OCI-LY3 (cell line): ENCODE measurements around the gene NEK11.

Experiments used
- H2AFZ ChIP-seq: fragments of 200-600, 300-600 bp; shearing (Covaris generic); 2 replicates; pipeline ENCODE4 v1.6.0; 2014; ENCODE audit warnings: antibody characterized with exemption, low read depth, low read length
- H3K27ac ChIP-seq: fragments of 200-600, 300-600 bp; sonication (generic); 2 replicates; pipeline ENCODE4 v1.5.1; 2014; ENCODE audit warnings: mild to moderate bottlenecking, low read length, moderate library complexity, mixed read lengths
- H3K27me3 ChIP-seq: fragments of 200-600, 300-600 bp; sonication (generic); 2 replicates; pipeline ENCODE4 v1.6.1; 2014; ENCODE audit warnings: low read depth, low read length, mixed read lengths
- H3K36me3 ChIP-seq: fragments of 200-600, 300-600 bp; sonication (generic); replicated peaks from 2 replicates; pipeline ENCODE3; 2014; ENCODE audit warnings: low read depth, low read length, mixed read lengths
- H3K4me1 ChIP-seq: fragments of 300-600, 200-600 bp; sonication (generic); 2 replicates; pipeline ENCODE4 v1.6.1; 2014; ENCODE audit warnings: low read length, mixed read lengths
- H3K4me2 ChIP-seq: fragments of 200-600, 300-600 bp; sonication (generic); 2 replicates; pipeline ENCODE4 v1.6.1; 2014; ENCODE audit warnings: low read length, mixed read lengths
- H3K4me3 ChIP-seq: fragments of 300-600, 200-600 bp; sonication (generic); 2 replicates; pipeline ENCODE4 v1.5.1; 2014; ENCODE audit warnings: antibody characterized with exemption, mild to moderate bottlenecking, low read length, moderate library complexity
- H3K79me2 ChIP-seq: fragments of 300-600, 200-600 bp; shearing (Covaris generic); 2 replicates; pipeline ENCODE4 v1.6.1; 2014; ENCODE audit warnings: mild to moderate bottlenecking, low read length, mixed read lengths
- H3K9ac ChIP-seq: fragments of 300-600, 200-600 bp; shearing (Covaris generic); 2 replicates; pipeline ENCODE4 v1.6.0; 2014; ENCODE audit warnings: mild to moderate bottlenecking, low read length, moderate library complexity
- H3K9me3 ChIP-seq: fragments of 200-600, 300-600 bp; shearing (Covaris generic); 2 replicates; pipeline ENCODE4 v1.6.1; 2014; ENCODE audit warnings: low read length, mixed read lengths; ENCODE audit not compliant: insufficient read depth
- H4K20me1 ChIP-seq: fragments of 200-600, 300-600 bp; sonication (generic); 2 replicates; pipeline ENCODE4 v1.6.1; 2016; ENCODE audit warnings: low read length, mixed read lengths; ENCODE audit not compliant: insufficient read depth
- CTCF ChIP-seq: fragments of 200-600, 300-600 bp; sonication (generic); IDR thresholded peaks from 2 replicates; pipeline ENCODE4 v1.5.1; 2014; ENCODE audit warnings: antibody characterized with exemption, low read length, low read depth
- EZH2phosphoT487 ChIP-seq: fragments of 200-600 bp; shearing (Covaris generic); IDR thresholded peaks from 2 replicates; pipeline ENCODE4 v1.6.1; 2018; ENCODE audit warnings: antibody characterized with exemption, mixed run types, low read depth

Gene NEK11

GRCh38 chr3:131390331-131390730 is 363.7 kb downstream of the NEK11 start:
- no peak overlapping the region for H3K4me2 ChIP-seq
- H3K9me3 ChIP-seq, result no peaks in the 10 kb centered on the region
- no peak overlapping the region for H3K27ac ChIP-seq
- H3K4me3 ChIP-seq, result no peak overlapping the region
- H3K27me3 ChIP-seq, result no peaks in the 10 kb centered on the region
- H2AFZ ChIP-seq, result no peak overlapping the region
- H4K20me1 ChIP-seq, result no peaks in the 10 kb centered on the region
- peaks cover 4% of the 10 kb centered on the region for H3K36me3 ChIP-seq
- peaks cover 4% of the 10 kb centered on the region for H3K4me1 ChIP-seq
- TF ChIP-seq EZH2phosphoT487 (no peak), CTCF (no peak)
- H3K9ac ChIP-seq, result no peak overlapping the region
- no peaks in the 10 kb centered on the region for H3K79me2 ChIP-seq

GRCh38 chr3:131393051-131393450 is 366.4 kb downstream of the NEK11 start:
- no peak overlapping the region for H3K4me2 ChIP-seq
- no peak overlapping the region for H3K9ac ChIP-seq
- no peaks in the 10 kb centered on the region for H3K79me2 ChIP-seq
- no peak overlapping the region for H2AFZ ChIP-seq
- no peaks in the 10 kb centered on the region for H3K4me1 ChIP-seq
- no peak overlapping the region for H3K4me3 ChIP-seq
- H4K20me1 ChIP-seq, result no peaks in the 10 kb centered on the region
- H3K36me3 ChIP-seq, result no peaks in the 10 kb centered on the region
- TF ChIP-seq CTCF (no peak), EZH2phosphoT487 (no peak)
- H3K27ac ChIP-seq, result no peak overlapping the region
- H3K9me3 ChIP-seq, result no peaks in the 10 kb centered on the region
- no peaks in the 10 kb centered on the region for H3K27me3 ChIP-seq

GRCh38 chr3:131393868-131394267 is 367.2 kb downstream of the NEK11 start:
- Histone ChIP-seq H3K4me3 (no peak overlapping the region), H4K20me1 (no peaks in the 10 kb centered on the region), H3K4me2 (no peak overlapping the region), H3K27ac (no peak overlapping the region), H3K36me3 (no peaks in the 10 kb centered on the region), H3K9me3 (no peaks in the 10 kb centered on the region), H3K27me3 (no peaks in the 10 kb centered on the region), H3K4me1 (no peaks in the 10 kb centered on the region), H3K9ac (no peak overlapping the region), H2AFZ (no peak overlapping the region), H3K79me2 (no peaks in the 10 kb centered on the region)
- TF ChIP-seq EZH2phosphoT487 (no peak), CTCF (no peak)

- Histone ChIP-seq H3K36me3 (no peaks in the 10 kb centered on the region), H3K9me3 (no peaks in the 10 kb centered on the region), H3K79me2 (no peaks in the 10 kb centered on the region), H3K4me1 (no peaks in the 10 kb centered on the region), H3K27ac (no peak overlapping the region), H4K20me1 (no peaks in the 10 kb centered on the region), H3K4me2 (no peak overlapping the region), H3K9ac (no peak overlapping the region), H2AFZ (no peak overlapping the region), H3K4me3 (no peak overlapping the region), H3K27me3 (no peaks in the 10 kb centered on the region)
- TF ChIP-seq EZH2phosphoT487, result no peak
- TF ChIP-seq CTCF, result no peak
Observed at GRCh38 chr3:131394400-131394799, 367.7 kb downstream of the NEK11 start.
